ENCODE measurements around the gene POLG. TPM values are rescaled to one million over a fixed set of nuclear protein-coding genes. Genes with fewer than 3 reads are reported as not detected.

The POLG gene
- total RNA-seq, 1 experiment from 2014 or later: 63.1 TPM

DNA sequence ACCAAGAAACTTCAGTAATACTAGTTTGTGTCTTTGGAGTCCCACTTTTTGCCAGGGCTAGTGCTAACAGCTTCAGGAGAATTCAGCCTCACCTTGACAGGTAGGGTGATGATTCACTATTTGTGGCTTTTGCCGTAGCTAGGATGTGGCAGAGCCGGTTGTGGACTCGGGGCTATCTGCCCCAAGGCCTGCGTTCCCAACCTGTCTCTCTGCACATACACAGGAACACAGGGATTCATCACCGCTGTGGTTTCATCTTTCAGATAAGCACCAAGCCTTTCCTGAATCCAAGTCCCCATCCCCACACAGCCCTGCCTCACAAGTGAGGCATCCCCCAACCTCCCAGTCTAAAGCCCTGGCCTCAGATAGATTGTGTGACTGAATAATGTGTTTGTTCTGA lies 45.2 kb upstream of the POLG start:
- DNase-seq: no peak
- H3K27me3 ChIP-seq (replicated peaks; ENCODE audit: control insufficient read depth, insufficient read depth, low read length): no peaks in the 10 kb centered on the region
- TF ChIP-seq CTCF (IDR thresholded peaks at IDR 0.05; ENCODE audit: insufficient read depth in 1 of 2, low read depth in 1 of 2, low read length in 1 of 2, severe bottlenecking in 1 of 2, unreplicated experiment in 1 of 2): no peak
- Mint-ChIP-seq H3K27me3 (ENCODE audit: insufficient read depth, unreplicated experiment) (peaks cover 15% of the 10 kb centered on the region), H3K9me3 (ENCODE audit: unreplicated experiment) (no peaks in the 10 kb centered on the region), H3K4me1 (ENCODE audit: low read depth, unreplicated experiment) (no peaks in the 10 kb centered on the region), H3K27ac (ENCODE audit: unreplicated experiment) (no peak overlapping the region), H3K36me3 (ENCODE audit: insufficient read depth, unreplicated experiment) (no peaks in the 10 kb centered on the region), H3K4me3 (ENCODE audit: unreplicated experiment) (peak overlapping the region; percentile 51)
- ChIA-PET CTCF (interaction anchor here (1.2 kb wide), 1 partner anchor 21 kb away, joined by 3 read pairs; no protein-coding TSS in a partner anchor), POLR2A (no interaction called here)
- no peaks in the 10 kb centered on the region for H3K4me1 ChIP-seq
- H3K4me3 ChIP-seq (ENCODE audit: low read depth, low read length): no peak overlapping the region
- no peaks in the 10 kb centered on the region for H3K36me3 ChIP-seq (ENCODE audit: control insufficient read depth, insufficient read depth, low read length)
- H3K9me3 ChIP-seq: no peaks in the 10 kb centered on the region
- no TSS peak for BruUV-seq (replicated peaks)
- intact Hi-C loops (cut with micrococcal nuclease; ENCODE audit: unreplicated experiment): no loop called here

DNA sequence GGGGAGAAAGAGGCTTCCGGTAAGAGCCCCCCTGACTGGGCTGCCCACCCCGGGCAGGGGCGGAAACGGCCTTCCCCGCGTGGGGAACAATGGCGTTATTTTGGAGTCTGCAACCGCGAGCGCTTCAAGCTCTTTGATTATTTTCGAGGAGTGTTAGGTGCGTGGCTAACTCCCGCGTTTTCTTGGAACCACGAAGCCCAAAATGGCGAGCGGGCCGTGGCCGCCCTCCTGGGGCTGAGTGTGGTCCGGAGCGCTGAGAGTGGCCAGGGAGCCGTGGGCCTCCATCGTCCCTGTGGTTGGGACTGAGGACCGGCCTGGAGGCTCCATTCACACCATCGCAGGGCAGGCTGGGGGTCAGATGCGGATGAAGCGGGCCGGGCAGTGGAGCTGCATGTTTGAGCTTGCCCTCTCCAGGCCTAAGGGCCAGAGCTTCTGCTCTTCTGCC lies 44.6 kb upstream of the POLG start:
- Mint-ChIP-seq H3K4me3 (ENCODE audit: unreplicated experiment) (peak overlapping the region; percentile 51), H3K36me3 (ENCODE audit: insufficient read depth, unreplicated experiment) (no peaks in the 10 kb centered on the region), H3K27me3 (ENCODE audit: insufficient read depth, unreplicated experiment) (peaks cover 15% of the 10 kb centered on the region), H3K9me3 (ENCODE audit: unreplicated experiment) (no peaks in the 10 kb centered on the region), H3K27ac (ENCODE audit: unreplicated experiment) (no peak overlapping the region), H3K4me1 (ENCODE audit: low read depth, unreplicated experiment) (no peaks in the 10 kb centered on the region)
- BruUV-seq (replicated peaks): no TSS peak
- ChIA-PET POLR2A (no interaction called here), CTCF (interaction anchor here (1.2 kb wide), 1 partner anchor 21 kb away, joined by 3 read pairs; no protein-coding TSS in a partner anchor)
- Histone ChIP-seq H3K36me3 (ENCODE audit: control insufficient read depth, insufficient read depth, low read length) (no peaks in the 10 kb centered on the region), H3K9me3 (no peaks in the 10 kb centered on the region), H3K27me3 (replicated peaks; ENCODE audit: control insufficient read depth, insufficient read depth, low read length) (no peaks in the 10 kb centered on the region), H3K4me1 (no peaks in the 10 kb centered on the region), H3K4me3 (ENCODE audit: low read depth, low read length) (no peak overlapping the region)
- no peak for DNase-seq
- intact Hi-C loops (cut with micrococcal nuclease; ENCODE audit: unreplicated experiment): no loop called here
- no peak for TF ChIP-seq CTCF (IDR thresholded peaks at IDR 0.05; ENCODE audit: insufficient read depth in 1 of 2, low read depth in 1 of 2, low read length in 1 of 2, severe bottlenecking in 1 of 2, unreplicated experiment in 1 of 2)

GRCh38 chr15:89378296-89379151 lies 43.9 kb upstream of the POLG start:
- DNase-seq: no peak
- Histone ChIP-seq H3K36me3 (ENCODE audit: control insufficient read depth, insufficient read depth, low read length) (no peaks in the 10 kb centered on the region), H3K9me3 (no peaks in the 10 kb centered on the region), H3K4me3 (ENCODE audit: low read depth, low read length) (no peak overlapping the region), H3K4me1 (no peaks in the 10 kb centered on the region), H3K27me3 (replicated peaks; ENCODE audit: control insufficient read depth, insufficient read depth, low read length) (no peaks in the 10 kb centered on the region; the same call in 1 of the 2 replicates)
- no TSS peak for BruUV-seq (replicated peaks)
- ChIA-PET POLR2A (no interaction called here), CTCF (interaction anchor here (0.7 to 1.2 kb wide), 2 partner anchors 19 to 20 kb away, joined by 3 read pairs; no protein-coding TSS in a partner anchor)
- Mint-ChIP-seq H3K27ac (ENCODE audit: unreplicated experiment) (peak overlapping the region; percentile 32), H3K4me3 (ENCODE audit: unreplicated experiment) (peak overlapping the region; percentile 42), H3K36me3 (ENCODE audit: insufficient read depth, unreplicated experiment) (no peaks in the 10 kb centered on the region), H3K9me3 (ENCODE audit: unreplicated experiment) (no peaks in the 10 kb centered on the region), H3K4me1 (ENCODE audit: low read depth, unreplicated experiment) (no peaks in the 10 kb centered on the region), H3K27me3 (ENCODE audit: insufficient read depth, unreplicated experiment) (peaks cover 15% of the 10 kb centered on the region)
- no peak for TF ChIP-seq CTCF (IDR thresholded peaks at IDR 0.05; ENCODE audit: insufficient read depth in 1 of 2, low read depth in 1 of 2, low read length in 1 of 2, severe bottlenecking in 1 of 2, unreplicated experiment in 1 of 2)
- intact Hi-C loops (cut with micrococcal nuclease; ENCODE audit: unreplicated experiment): no loop called here

Measured in Caco-2 (cell line).